T1000 (cell line): ENCODE measurements around the gene AKR1C2.
"Not testable (repeated sequence)": the region's sequence is repeated elsewhere in the genome, so short reads cannot be mapped to it uniquely, and the experiment has no call there.

ENCODE experiments used
- DNase-seq: peaks from one replicate; lab custom pipeline; 2025; ENCODE audit warnings: mixed read lengths; lab: John Stamatoyannopoulos, UW

Gene AKR1C2

GRCh38 chr10:5003127-5004029 lies at the start of gene AKR1C2:
Gene AKR1C2, minus strand, starts transcription at chr10:5003857. Its CDS starts 22 bp downstream, at chr10:5003835.
- not testable (repeated sequence) for DNase-seq

- not testable (repeated sequence) for DNase-seq
These were observed 49.4 kb upstream of the AKR1C2 start for GRCh38 chr10:5052951-5053500.

- DNase-seq, result no peak
These were observed 44.4 kb upstream of the AKR1C2 start for GRCh38 chr10:5047912-5048628.

- not testable (repeated sequence) for DNase-seq
These were observed 43.4 kb upstream of the AKR1C2 start for GRCh38 chr10:5047055-5047454.

GRCh38 chr10:5046410-5046809 lies 42.8 kb upstream of the AKR1C2 start:
- no peak for DNase-seq

GRCh38 chr10:5045095-5045494 lies 41.4 kb upstream of the AKR1C2 start:
- DNase-seq, result no peak

- DNase-seq, result no peak
These were observed 40.1 kb upstream of the AKR1C2 start for GRCh38 chr10:5043716-5044115.

- DNase-seq, result no peak
These were observed 39.3 kb upstream of the AKR1C2 start for GRCh38 chr10:5042922-5043321.

GRCh38 chr10:5041471-5042023 lies 37.9 kb upstream of the AKR1C2 start:
- no peak for DNase-seq

GRCh38 chr10:5040781-5041470 lies 37.3 kb upstream of the AKR1C2 start:
- DNase-seq, result no peak

- DNase-seq, result no peak
These were observed 36.5 kb upstream of the AKR1C2 start for GRCh38 chr10:5040010-5040673.

- DNase-seq, result no peak
These were observed 35.1 kb upstream of the AKR1C2 start for GRCh38 chr10:5038733-5039132.

GRCh38 chr10:5038101-5038500 lies 34.4 kb upstream of the AKR1C2 start:
- no peak for DNase-seq

- no peak for DNase-seq
These were observed 32.9 kb upstream of the AKR1C2 start for GRCh38 chr10:5036511-5036910.

GRCh38 chr10:5035356-5035755 lies 31.7 kb upstream of the AKR1C2 start:
- no peak for DNase-seq

- no peak for DNase-seq
These were observed 30.9 kb upstream of the AKR1C2 start for GRCh38 chr10:5034588-5034987.

- no peak for DNase-seq
These were observed 29.6 kb upstream of the AKR1C2 start for GRCh38 chr10:5033061-5033778.

GRCh38 chr10:5032444-5032843 lies 28.8 kb upstream of the AKR1C2 start:
- not testable (repeated sequence) for DNase-seq

GRCh38 chr10:5031588-5031987 lies 27.9 kb upstream of the AKR1C2 start:
- DNase-seq, result not testable (repeated sequence)

GRCh38 chr10:5030989-5031388 lies 27.3 kb upstream of the AKR1C2 start:
- DNase-seq, result no peak

GRCh38 chr10:5025461-5025881 lies 21.8 kb upstream of the AKR1C2 start:
- DNase-seq, result not testable (repeated sequence)
